Hypothalamus (tissue), 51 donors: ENCODE measurements around the gene HMGCS2.

Experiments used
- DNase-seq, 51 donors: peaks; one replicate each; lab custom pipeline; 2025; lab: John Stamatoyannopoulos, UW

Gene HMGCS2

GRCh38 chr1:119764220-119764619 is 4.5 kb downstream of the HMGCS2 start:
- DNase-seq: no peak

- no peak for DNase-seq
Observed at GRCh38 chr1:119762953-119763352, 5.8 kb downstream of the HMGCS2 start.

- DNase-seq: no peak
Observed at GRCh38 chr1:119762409-119762808, 6.3 kb downstream of the HMGCS2 start.

GRCh38 chr1:119758584-119758983 is 10.1 kb downstream of the HMGCS2 start:
- no peak for DNase-seq

- no peak for DNase-seq
Observed at GRCh38 chr1:119752592-119752991, 16.1 kb downstream of the HMGCS2 start.

- DNase-seq: no peak
Observed at GRCh38 chr1:119748040-119748439, 20.7 kb downstream of the HMGCS2 start.

GRCh38 chr1:119747451-119747850 is 21.3 kb downstream of the HMGCS2 start:
- DNase-seq: no peak

GRCh38 chr1:119745034-119745433 is 23.7 kb downstream of the HMGCS2 start:
- DNase-seq: no peak

- no peak for DNase-seq
Observed at GRCh38 chr1:119744598-119744942, 24.1 kb downstream of the HMGCS2 start.

- DNase-seq: peak in 35 of 51 donors; percentile 16 to 78 (median 52)
Observed at GRCh38 chr1:119743776-119744597, 24.7 kb downstream of the HMGCS2 start.

- DNase-seq: peak in 2 of 51 donors; percentile 6 to 24
Observed at GRCh38 chr1:119743308-119743707, 25.4 kb downstream of the HMGCS2 start.

- DNase-seq: no peak
Observed at GRCh38 chr1:119742677-119743076, 26.0 kb downstream of the HMGCS2 start.

- DNase-seq: peak in 14 of 51 donors; percentile 17 to 50 (median 31)
Observed at GRCh38 chr1:119742202-119742601, 26.5 kb downstream of the HMGCS2 start.

- DNase-seq: no peak
Observed at GRCh38 chr1:119740896-119741780, 27.6 kb downstream of the HMGCS2 start.

GRCh38 chr1:119740261-119740660 is 28.4 kb downstream of the HMGCS2 start:
- DNase-seq: no peak

- DNase-seq: no peak
Observed at GRCh38 chr1:119739150-119739549, 29.6 kb downstream of the HMGCS2 start.

- no peak for DNase-seq
Observed at GRCh38 chr1:119738100-119738720, 30.5 kb downstream of the HMGCS2 start.

GRCh38 chr1:119737040-119737682 is 31.5 kb downstream of the HMGCS2 start:
- peak in 36 of 51 donors; percentile 17 to 82 (median 43) for DNase-seq

GRCh38 chr1:119736649-119737039 is 32.1 kb downstream of the HMGCS2 start:
- no peak for DNase-seq

GRCh38 chr1:119735217-119735616 is 33.5 kb downstream of the HMGCS2 start:
- DNase-seq: peak in 27 of 51 donors; percentile 11 to 65 (median 32)

GRCh38 chr1:119733754-119734153 is 35.0 kb downstream of the HMGCS2 start:
- DNase-seq: no peak
